ENCODE measurements around the gene MGAT3.

Gene MGAT3

GRCh38 chr22:39463277-39463676 is 6.5 kb downstream of the MGAT3 start:
- no peak for DNase-seq (ENCODE audit: low read depth)
- TF ChIP-seq CTCF (IDR thresholded peaks at IDR 0.05; ENCODE audit: low read depth, low read length, missing control alignments) = no peak
- no peak overlapping the region for H3K4me3 ChIP-seq (ENCODE audit: low read depth, low read length)
- in situ Hi-C loops (cut with HindIII; ENCODE audit: low sequenced_read_pairs) = no loop called here

- no peak for DNase-seq (ENCODE audit: low read depth)
- TF ChIP-seq CTCF (IDR thresholded peaks at IDR 0.05; ENCODE audit: low read depth, low read length, missing control alignments) = no peak
- in situ Hi-C loops (cut with HindIII; ENCODE audit: low sequenced_read_pairs) = no loop called here
- H3K4me3 ChIP-seq (ENCODE audit: low read depth, low read length) = no peak overlapping the region
Measured at GRCh38 chr22:39463931-39464390, 7.1 kb downstream of the MGAT3 start.

GRCh38 chr22:39466228-39467006 is 9.6 kb downstream of the MGAT3 start:
- in situ Hi-C loops (cut with HindIII; ENCODE audit: low sequenced_read_pairs) = no loop called here
- H3K4me3 ChIP-seq (ENCODE audit: low read depth, low read length) = no peak overlapping the region
- no peak for DNase-seq (ENCODE audit: low read depth)
- no peak for TF ChIP-seq CTCF (IDR thresholded peaks at IDR 0.05; ENCODE audit: low read depth, low read length, missing control alignments)

- no peak for DNase-seq (ENCODE audit: low read depth)
- H3K4me3 ChIP-seq (ENCODE audit: low read depth, low read length) = no peak overlapping the region
- no peak for TF ChIP-seq CTCF (IDR thresholded peaks at IDR 0.05; ENCODE audit: low read depth, low read length, missing control alignments)
- in situ Hi-C loops (cut with HindIII; ENCODE audit: low sequenced_read_pairs) = no loop called here
Measured at GRCh38 chr22:39467390-39467895, 10.6 kb downstream of the MGAT3 start.

- TF ChIP-seq CTCF (IDR thresholded peaks at IDR 0.05; ENCODE audit: low read depth, low read length, missing control alignments) = no peak
- in situ Hi-C loops (cut with HindIII; ENCODE audit: low sequenced_read_pairs) = no loop called here
- DNase-seq (ENCODE audit: low read depth) = no peak
- H3K4me3 ChIP-seq (ENCODE audit: low read depth, low read length) = no peak overlapping the region
Measured at GRCh38 chr22:39468487-39469325, 11.9 kb downstream of the MGAT3 start.

- DNase-seq (ENCODE audit: low read depth) = no peak
- in situ Hi-C loops (cut with HindIII; ENCODE audit: low sequenced_read_pairs) = no loop called here
- TF ChIP-seq CTCF (IDR thresholded peaks at IDR 0.05; ENCODE audit: low read depth, low read length, missing control alignments) = no peak
- no peak overlapping the region for H3K4me3 ChIP-seq (ENCODE audit: low read depth, low read length)
Measured at GRCh38 chr22:39469326-39469680, 12.5 kb downstream of the MGAT3 start.

Data from astrocyte of the cerebellum (primary cell).